ENCODE measurements around the gene SLC25A47. TPM values are rescaled to one million over a fixed set of nuclear protein-coding genes. Genes with fewer than 3 reads are reported as not detected.

Gene SLC25A47
- total and polyA plus RNA-seq, 2 of the 4 experiments (the other 2 are of a cell fraction) = not detected

DNA sequence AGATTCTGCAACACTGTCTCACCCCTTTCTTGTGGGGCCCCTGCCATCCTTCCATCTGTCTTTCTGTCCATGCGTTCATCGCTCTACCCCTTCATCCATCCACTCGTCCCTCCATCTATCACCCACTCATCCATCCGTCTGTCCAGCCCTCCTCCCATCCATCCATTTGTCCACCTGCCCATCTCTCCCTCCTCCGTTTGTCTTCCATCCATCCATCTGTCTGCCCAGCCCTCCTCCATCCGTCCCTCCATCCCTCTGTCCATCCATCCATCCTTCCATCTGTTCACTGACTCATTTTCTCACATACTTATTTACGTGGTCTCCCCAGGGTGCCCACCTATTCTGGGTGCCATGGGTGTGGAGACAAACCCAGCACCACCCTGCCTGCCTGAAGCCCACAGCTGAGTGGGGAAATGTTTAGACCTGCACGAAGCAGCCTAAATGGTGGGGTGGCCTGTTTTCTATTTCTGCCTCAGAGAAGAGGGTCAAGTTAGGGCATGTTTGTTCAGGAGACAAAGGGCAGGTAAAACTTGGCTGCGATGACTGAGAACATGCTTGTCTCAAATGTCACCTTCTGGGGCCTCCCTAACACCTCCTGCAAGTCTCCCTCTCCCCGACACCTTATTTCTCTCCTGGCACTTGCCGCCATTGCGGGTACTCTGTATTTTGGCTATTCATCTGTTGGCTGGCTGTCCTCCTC, 2.8 kb upstream of the SLC25A47 start (continued):
- TF ChIP-seq, protein P1, sequence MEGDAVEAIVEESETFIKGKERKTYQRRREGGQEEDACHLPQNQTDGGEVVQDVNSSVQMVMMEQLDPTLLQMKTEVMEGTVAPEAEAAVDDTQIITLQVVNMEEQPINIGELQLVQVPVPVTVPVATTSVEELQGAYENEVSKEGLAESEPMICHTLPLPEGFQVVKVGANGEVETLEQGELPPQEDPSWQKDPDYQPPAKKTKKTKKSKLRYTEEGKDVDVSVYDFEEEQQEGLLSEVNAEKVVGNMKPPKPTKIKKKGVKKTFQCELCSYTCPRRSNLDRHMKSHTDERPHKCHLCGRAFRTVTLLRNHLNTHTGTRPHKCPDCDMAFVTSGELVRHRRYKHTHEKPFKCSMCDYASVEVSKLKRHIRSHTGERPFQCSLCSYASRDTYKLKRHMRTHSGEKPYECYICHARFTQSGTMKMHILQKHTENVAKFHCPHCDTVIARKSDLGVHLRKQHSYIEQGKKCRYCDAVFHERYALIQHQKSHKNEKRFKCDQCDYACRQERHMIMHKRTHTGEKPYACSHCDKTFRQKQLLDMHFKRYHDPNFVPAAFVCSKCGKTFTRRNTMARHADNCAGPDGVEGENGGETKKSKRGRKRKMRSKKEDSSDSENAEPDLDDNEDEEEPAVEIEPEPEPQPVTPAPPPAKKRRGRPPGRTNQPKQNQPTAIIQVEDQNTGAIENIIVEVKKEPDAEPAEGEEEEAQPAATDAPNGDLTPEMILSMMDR (conservative IDR thresholded peaks at IDR 0.05; ENCODE audit: low read depth, low read length) = no peak
- no peak for TF ChIP-seq MXI1 (IDR thresholded peaks at IDR 0.05; ENCODE audit: borderline replicate concordance, low read depth, low read length)
- no peak for TF ChIP-seq MAFK (IDR thresholded peaks at IDR 0.05; ENCODE audit: low read depth, low read length)
- no peak for TF ChIP-seq RCOR1 (IDR thresholded peaks at IDR 0.05; ENCODE audit: insufficient replicate concordance, low read length)
- TF ChIP-seq RAD21 (IDR thresholded peaks at IDR 0.05; ENCODE audit: low read length) = no peak
- no peak for TF ChIP-seq MAZ (IDR thresholded peaks at IDR 0.05; ENCODE audit: borderline replicate concordance, low read depth, low read length)
